Measurements from ENCODE around the gene CTSW.

DNA sequence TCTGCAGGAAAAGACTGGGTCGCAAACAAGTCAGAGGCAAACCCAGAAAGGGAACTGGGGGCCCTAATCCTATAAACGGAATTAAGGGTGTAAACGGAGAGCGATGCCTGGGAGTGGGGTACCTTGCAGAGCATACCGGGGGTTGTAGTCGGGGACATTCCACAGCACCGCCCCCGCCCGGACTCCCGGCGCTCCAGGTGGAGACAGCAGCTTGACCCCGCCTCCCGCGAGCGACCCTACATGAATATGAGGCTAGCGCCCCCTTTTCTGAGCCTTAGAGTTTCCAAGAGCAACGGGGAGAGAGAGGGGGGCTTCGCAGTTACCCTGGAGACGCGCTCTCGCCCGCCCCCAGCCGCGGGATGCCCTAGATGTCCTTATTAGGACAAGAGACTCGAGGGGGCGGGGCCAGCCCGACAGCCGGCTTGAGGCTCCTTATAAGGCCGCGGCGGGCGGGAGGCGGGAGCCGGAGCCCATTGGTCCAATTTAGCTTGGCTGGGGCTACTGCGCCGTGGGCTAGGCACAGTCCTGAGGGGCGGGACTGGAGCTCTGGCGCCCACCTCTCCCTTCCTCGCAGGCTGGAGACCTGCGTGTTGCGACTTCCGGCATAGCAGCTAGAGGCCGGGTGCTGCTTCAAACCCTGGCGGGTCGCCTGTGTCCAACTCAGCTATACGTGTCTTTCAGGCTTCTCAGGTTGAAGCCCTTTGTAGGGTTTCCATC is 20.4 kb upstream of the CTSW start:
- TF ChIP-seq POLR2AphosphoS5 (IDR thresholded peaks at IDR 0.05; ENCODE audit: low read depth, low read length) (peak; percentile 91), CTCF (IDR thresholded peaks at IDR 0.05) (no peak)
- TF ChIP-seq, protein P1, sequence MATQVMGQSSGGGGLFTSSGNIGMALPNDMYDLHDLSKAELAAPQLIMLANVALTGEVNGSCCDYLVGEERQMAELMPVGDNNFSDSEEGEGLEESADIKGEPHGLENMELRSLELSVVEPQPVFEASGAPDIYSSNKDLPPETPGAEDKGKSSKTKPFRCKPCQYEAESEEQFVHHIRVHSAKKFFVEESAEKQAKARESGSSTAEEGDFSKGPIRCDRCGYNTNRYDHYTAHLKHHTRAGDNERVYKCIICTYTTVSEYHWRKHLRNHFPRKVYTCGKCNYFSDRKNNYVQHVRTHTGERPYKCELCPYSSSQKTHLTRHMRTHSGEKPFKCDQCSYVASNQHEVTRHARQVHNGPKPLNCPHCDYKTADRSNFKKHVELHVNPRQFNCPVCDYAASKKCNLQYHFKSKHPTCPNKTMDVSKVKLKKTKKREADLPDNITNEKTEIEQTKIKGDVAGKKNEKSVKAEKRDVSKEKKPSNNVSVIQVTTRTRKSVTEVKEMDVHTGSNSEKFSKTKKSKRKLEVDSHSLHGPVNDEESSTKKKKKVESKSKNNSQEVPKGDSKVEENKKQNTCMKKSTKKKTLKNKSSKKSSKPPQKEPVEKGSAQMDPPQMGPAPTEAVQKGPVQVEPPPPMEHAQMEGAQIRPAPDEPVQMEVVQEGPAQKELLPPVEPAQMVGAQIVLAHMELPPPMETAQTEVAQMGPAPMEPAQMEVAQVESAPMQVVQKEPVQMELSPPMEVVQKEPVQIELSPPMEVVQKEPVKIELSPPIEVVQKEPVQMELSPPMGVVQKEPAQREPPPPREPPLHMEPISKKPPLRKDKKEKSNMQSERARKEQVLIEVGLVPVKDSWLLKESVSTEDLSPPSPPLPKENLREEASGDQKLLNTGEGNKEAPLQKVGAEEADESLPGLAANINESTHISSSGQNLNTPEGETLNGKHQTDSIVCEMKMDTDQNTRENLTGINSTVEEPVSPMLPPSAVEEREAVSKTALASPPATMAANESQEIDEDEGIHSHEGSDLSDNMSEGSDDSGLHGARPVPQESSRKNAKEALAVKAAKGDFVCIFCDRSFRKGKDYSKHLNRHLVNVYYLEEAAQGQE (IDR thresholded peaks at IDR 0.05; ENCODE audit: insufficient read depth in 1 of 2, low read depth in 2 of 2, low read length in 1 of 2) = no peak

Measured in Panc1 (cell line).